ENCODE measurements around the gene ST6GALNAC3.

The ST6GALNAC3 gene

DNA sequence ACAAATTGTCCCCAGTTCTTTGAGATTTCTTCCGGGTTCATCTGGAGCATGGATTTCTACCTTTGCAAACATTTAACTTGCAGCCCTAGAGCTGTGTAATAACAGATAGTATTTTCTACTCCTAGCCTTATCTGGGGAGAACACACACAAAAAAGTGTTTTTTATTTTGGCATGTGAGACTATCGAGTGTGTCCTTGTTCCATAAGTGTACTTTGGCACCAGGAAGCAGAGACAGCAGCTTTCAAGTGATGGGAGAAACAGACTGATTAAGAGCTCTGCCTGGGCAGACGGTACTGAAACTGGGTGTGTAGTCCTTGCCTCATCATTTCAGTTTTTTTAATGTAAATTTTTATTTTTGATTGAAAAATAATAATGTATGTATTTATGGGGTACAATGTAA lies 297.4 kb downstream of the ST6GALNAC3 start:
- DNase-seq, result no peak

DNA sequence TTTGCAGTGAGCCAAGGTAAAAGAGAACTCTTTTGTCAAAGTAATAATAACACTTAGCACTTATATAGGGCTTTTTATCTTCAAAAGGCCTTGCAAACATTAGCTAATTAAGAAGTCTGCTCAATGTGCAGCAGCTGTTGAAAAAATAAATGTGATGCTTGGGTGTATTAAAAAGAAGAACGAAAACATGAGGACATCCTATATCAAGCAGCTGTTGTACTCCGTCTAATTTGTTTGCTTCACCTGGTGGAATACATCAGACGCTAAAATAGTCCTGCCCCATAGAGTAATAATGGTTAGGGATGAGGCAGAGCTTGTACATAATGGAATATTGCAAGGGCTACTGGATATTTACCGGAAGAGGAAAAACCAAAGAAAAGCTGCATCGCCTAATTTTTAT lies 299.5 kb downstream of the ST6GALNAC3 start:
- no peak for DNase-seq

DNA sequence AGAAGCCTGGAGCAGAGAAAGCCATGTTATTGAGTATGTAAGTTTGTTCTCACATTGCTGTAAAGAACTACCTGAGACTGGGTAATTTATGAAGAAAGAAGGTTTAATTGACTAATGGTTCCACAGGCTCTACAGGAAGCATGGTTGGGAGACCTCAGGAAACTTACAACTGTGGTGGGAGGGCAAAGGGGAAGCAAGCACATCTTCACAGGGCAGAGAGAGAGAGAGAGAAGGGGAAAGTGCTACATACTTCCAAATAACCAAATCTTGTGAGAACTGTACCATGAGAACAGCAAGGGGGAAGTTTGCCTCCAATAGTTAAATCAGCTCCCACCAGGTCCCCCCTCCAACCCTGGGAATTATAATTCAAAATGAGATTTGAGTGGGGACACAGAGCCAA lies 302.7 kb downstream of the ST6GALNAC3 start:
- no peak for DNase-seq

DNA sequence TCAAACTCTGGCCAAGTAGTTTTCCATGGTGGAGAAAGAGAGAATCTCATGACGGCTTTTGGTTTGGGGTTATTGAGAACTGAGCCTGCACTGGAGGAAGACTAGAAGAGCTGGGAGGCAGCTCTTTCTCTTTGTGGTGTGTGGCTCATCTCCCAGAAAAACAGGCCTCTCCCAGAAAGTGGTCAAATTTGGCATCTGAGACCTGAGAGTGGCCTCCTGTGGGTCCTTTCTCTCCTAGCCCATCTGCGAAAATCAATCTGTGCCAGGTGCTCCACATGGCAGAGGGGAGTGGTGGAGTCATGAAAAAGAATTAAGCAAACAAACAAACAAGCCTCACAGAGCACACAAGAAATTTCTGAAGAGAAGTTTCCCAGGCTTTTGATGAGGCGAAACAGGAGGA lies 305.0 kb downstream of the ST6GALNAC3 start:
- DNase-seq, result no peak

DNA sequence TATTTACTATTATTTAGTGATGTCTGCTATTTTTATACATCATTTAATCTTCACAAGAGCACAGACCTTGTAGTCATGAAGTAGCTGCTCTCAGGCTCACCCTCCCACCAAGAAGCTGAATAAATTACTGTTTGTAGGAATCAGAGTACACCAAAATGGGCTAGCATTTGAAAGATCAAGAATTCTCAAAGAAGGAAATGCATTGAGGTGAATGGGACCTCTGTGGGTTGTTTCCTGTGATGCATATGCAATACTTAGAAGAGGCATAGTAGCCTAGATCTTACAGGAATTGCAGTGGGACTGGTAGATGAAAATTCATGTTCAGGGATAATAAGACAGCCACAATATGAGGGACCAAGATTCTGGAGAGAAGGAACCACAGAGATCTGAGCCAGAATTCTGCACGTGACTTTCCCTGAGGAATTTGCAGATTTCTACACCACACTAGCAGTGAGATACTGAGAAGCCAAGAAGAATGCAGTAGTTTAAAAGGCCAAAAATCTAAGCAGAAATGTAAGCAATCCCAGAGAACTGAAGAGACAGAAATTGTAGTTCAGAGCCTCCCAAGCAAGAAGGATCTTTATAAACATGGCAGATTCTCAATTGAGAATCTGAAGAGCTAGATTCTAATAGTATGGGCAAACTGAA lies 307.0 kb downstream of the ST6GALNAC3 start:
- peak; percentile 7 for DNase-seq

DNA sequence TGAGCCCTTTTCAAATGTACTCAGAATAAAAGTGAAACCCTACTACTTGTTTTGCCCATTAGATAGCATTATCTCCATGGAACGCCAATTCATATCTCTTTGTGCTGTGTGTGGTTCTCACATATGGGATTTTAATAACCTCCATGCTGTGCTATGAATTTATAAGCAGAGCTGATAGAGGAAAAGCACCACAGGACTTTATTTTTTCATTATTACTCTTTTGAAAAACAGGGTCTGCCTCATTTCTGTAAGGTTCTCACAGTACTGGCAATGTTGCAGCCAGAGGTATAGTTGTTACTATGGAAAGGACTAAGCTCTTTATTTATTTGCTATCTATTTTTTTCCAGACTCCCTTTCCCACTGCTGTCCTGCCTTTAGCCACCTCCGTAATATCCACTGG lies 313.7 kb downstream of the ST6GALNAC3 start:
- DNase-seq, result no peak

DNA sequence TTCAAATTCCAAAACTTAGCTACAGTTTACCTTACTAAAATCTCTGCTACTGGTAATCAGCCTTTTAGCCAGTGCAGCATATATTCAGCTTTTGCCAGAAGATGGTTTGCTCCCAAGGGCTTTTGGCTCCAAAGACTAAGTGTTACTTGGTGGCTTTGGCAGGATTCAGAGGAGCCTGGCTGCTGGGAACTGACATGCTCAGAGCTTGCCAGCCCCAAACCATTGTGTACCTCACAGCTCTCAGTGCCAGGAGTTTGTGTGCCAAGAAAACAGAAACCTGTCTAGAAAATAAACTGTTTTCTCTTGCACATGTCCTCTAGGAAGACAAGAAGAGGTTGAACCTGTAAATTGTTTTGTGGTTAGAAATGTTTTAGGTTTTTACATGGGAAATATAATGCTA lies 315.9 kb downstream of the ST6GALNAC3 start:
- DNase-seq, result no peak

DNA sequence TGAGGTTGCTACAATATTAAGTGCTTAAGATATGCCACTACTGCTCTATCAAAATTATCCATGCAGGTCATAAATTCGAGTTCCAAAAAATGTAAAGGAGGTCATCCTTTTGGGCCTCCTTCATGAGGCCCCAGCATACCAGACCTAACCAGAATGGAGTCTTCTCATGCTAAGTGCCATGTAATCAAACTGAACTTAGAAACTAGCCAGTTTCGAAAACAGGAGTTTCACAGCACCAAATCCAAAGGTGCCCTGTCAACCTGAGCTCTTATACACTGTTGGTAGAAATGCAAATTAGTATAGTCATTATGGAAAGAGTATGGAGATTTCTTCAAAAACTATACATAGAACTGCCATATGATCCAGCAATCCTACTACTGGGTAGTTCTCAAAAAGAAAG lies 320.5 kb downstream of the ST6GALNAC3 start:
- DNase-seq, result no peak

DNA sequence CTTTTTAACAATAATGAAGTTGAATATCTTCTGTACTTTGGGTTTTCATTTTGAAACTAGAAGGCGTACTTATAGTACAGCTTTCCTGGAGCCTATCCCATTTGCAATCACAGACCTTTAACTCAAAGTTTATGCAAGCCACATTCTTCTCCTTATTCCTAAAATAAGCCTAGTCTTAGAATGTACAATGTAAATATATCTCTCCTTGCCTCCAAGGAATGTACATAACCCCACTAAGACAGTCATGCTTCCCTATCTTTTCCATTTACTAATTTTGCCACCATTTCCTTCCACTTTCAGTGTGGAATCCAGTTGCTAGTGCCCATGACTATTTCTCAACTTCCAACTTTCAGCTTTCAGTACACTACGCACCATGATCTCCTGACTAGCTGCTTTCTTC lies 327.6 kb downstream of the ST6GALNAC3 start:
- DNase-seq, result no peak

DNA sequence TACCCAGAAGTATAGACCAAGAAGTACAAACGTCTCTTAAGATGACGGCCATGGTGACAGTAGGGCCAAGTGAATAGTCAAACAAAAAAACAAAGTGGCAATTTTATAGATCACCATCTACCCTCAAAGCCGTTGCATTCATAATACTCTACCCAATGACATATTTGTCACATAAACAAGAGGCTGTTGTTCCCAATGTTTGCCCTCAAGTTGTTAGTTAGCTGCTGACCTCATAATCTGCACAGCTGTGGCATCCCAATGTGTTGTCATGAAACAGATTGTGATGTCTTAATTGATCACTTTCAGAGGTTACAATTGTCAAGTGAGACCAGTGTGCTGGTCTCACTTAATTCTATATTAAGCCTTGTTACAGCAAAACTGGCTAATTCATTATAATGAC lies 333.8 kb downstream of the ST6GALNAC3 start:
- DNase-seq, result no peak

DNA sequence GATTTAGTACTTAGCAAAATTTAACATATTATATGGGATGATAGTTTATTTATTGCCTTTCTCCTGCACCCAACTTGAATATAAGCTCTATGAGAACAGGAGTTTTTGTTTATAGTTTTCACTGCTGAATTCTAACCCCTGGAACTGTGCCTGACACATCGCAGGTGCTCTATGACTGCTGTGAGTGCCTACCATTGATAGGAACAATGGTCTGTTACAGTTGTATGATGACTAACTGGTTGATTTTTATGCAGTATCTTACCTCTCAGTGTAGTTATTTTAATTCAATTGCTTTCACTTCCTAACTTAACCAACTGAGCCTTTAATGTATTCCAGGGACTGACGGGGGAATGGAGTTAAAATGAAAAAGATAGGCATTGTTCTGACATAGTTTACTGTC lies 336.0 kb downstream of the ST6GALNAC3 start:
- no peak for DNase-seq

DNA sequence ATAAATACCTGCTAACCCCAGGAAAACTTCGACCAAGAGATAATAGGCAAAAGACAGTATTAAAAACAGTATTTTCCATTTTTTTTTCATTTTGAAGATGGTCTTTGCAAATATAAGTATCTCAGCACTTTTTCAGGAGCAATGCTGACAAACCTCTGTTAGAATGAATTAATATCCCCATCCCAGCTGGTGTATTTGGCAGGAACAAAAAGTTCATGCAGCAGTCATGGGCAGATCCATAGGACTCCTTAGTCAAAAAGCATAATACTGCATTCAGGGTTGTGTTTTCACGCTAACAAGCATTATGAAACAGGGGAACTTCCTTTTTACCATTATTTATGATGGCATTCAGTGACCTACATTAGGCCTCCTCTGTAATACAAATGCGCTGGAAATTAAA lies 344.0 kb downstream of the ST6GALNAC3 start:
- DNase-seq, result no peak

DNA sequence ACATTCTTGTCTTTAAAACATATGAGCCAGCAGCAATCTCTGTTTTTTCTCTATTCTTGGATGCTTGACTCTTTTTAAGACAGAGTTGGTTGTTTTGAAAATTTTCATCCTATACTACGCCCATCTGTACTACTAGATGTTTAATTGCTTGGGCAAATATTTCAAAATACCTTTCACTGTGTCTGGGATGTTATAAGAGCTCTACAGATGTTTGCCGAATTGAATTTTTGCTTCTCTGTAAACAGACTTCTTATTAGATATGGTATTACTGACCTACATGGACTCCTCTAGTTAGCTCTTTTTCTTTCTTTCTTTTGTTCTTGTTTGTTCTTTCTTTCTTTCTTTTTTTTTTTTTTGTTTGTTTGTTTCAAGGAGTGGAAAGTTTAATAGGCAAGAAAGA lies 345.1 kb downstream of the ST6GALNAC3 start:
- DNase-seq, result no peak

DNA sequence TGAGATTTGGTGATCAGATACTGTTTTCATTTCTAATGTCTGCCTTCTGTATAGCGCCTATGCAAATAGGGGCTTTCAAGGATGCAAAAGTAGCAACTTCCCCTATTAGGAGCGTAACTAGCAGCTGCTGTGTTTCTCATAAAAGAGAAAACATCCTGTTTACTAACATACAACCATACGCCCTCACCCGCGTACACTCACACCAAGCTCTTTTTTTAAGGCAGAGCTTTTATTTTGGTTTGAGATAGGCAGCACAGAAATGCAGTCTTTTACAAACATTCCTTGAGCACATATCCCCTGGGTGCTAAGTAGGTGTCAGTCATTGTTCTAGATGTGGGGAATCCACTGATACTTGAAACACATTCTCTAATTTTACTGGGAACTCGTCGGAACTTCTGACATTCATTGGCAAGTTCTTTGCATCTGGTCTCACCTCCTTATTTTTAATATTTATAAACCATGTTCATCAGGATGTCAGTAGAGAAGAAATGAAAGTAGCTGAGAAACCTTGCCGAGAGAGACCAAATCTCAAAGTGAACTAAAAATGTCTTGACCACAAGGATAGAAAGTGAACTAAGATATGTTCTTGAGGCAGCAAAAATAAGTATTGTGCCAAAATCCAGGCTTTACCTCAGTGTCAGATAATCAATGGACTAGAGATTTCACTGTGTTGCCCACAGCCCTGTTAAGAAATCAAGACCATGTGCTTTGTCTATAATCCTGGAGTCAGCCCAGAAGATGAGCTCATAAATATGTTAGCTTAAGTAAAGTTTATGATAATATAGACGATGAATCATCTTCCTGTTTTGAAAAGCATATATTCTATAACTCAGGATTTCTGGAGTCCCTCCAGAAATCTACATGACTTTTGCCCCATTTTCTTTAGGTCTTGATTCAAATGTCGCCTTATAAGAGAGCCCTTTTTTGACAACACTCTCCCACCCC lies 350.9 kb downstream of the ST6GALNAC3 start:
- peak; percentile 90 for DNase-seq

DNA sequence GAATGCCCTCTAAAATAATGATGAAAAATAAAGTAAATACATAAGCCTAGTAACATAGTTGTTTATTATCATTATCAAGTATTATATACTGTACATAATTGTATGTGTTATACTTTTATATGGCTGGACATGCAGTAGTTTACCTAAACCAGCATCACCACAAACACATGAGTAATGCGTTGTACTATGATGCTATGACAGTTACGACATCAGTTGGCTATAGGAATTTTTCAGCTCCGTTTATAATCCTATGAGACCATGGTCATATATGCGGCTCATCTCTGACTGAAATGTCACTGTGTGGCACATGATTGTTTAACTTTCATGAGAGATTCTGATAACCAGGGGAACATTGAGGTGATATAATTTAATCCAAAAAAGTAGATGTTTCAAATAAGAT lies 352.1 kb downstream of the ST6GALNAC3 start:
- peak; percentile 42 for DNase-seq

DNA sequence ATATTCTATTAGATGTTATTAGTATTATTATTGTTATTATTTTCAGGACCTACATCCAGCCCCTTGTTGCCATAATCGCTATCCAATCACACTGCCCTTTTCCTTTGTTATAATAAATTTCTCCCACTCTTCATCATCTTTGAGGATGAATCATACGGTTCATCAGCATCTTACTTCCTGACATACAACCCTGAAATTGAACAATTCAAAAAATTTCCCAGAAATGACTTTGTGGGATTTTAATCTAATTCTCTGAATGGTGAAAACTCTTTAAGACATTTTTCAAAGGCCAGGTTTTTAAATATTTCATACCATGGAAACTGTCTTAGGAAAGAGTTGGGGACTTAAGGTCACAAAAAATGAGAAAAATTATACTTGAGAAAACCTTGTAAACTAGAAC lies 353.5 kb downstream of the ST6GALNAC3 start:
- DNase-seq, result peak; percentile 40

DNA sequence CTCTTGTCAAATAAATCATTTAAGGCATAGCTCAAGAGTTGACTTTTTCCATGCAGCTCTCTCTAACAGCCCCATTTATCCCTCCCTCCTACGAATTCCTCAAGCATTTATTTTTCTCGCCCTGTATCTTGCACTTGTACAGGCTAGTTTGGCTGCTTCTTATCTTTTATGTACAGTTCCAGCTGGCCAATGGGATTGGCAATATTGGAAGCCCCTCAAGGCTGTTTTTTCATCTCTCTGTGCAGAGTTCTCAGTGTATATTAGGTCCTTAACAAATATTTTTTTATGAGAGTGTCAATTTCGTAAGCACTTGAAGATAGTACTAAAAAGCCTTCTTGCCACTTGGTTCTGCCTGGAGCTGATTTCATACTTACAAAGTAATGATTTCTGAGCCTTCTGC lies 356.0 kb downstream of the ST6GALNAC3 start:
- no peak for DNase-seq

DNA sequence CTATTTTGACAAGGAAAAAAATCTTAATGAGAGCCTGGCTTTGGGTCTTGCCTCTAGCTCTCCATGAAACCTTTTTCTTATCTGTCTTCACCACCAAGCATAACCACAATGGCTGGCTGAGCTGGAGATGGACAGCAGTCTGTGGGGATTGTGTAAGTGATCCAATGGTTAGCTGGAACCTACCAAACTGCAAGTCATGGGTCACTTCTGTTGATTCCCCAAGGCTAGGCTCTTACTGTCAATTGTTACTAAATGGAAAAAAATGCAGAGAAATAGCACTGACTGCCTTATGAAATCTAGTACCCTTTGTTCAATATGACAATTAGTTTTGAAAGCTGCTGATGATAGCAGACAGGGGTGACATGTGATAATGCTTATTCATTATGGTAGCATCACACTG lies 359.0 kb downstream of the ST6GALNAC3 start:
- DNase-seq, result peak; percentile 6

DNA sequence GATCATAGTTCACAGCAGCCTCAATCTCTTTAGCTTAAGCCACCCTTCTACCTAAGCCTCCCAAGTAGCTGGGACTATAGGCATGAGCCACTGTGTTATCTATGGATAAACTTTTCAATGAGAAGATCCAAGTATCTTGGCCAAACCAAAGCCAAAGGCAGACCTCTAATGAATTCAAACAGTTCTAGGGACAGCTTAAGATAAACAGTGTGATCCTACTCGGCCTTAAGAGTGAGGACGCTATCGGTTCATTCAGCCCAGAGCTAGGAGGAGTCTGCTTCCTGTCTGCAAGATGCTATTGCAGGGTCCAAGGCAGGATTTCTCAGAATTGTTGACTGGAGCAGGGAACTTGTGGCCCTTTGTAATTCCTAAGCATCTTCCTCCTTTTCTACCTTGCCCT lies 368.7 kb downstream of the ST6GALNAC3 start:
- no peak for DNase-seq

DNA sequence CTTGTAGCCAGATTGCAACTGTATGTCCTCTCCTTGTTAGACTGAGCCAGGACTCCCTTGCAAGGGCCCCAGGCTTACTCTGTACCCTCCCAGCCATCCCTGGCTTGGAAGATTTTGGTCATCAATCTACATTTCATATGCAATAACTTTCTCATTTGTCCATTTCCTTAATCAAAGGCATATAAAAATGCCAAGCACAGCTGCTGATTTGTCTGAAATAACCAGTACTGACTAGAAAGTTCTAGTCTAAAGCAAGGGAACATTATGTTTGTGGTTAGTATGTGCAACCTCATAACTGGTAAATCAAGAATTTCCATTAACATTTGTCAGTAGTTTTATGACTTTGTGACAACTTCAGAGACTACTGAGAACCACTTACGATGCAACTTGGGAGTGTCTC lies 370.2 kb downstream of the ST6GALNAC3 start:
- DNase-seq, result peak; percentile 33

DNA sequence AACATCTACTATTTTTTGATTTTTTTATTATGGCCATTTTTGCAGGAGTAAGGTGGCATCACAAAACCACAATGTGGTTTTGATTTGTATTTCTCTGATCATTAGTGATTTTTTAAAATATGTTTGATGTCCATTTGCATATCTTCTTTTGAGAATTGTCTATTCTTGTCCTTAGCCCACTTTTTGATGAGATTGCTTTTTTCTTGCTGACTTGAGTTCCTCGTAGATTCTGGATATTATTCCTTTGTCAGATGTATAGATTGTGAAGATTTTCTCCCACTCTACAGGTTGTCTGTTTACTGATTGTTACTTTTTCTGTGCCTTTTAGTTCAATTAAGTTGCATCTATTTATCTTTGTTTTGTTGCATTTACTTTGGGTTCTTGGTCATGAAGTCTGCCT lies 375.7 kb downstream of the ST6GALNAC3 start:
- no peak for DNase-seq

DNA sequence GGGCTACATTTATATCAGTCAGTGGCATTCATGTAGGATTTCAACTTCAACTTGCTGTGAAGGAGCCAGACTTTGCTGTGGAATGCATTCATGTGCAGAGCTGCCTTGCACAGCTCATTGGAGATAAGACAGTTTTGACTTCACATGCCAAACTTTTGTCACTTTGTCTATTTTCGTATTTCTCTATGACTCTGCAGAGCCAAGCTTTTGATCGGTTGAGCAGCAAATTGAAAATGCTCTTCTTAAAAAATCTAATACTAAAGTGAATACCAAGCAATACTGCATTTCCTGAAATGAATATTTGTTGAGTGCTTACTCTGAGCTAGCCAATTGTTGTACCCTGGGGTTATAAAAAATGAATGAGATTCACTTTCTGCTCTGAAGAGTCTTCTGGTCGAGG lies 388.7 kb downstream of the ST6GALNAC3 start:
- no peak for DNase-seq

DNA sequence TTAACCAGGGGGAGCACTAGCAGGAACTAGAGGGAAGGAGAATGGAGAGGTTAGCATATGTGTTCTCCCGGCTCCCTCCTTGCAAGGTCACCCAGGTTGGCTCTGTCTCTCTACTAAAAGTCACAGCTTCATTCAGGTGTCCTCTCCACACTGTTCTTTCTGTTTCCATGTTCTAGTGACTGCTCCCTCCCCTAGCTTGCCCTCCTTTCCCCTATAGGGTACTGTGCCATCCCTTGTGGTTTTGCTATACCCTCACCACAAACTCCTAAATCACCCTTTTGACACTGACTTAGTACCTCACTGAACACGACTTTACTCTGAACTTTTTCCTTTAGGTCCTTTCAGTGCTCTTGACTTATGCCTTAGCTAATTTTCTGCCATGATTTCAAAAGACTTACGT lies 389.3 kb downstream of the ST6GALNAC3 start:
- no peak for DNase-seq

DNA sequence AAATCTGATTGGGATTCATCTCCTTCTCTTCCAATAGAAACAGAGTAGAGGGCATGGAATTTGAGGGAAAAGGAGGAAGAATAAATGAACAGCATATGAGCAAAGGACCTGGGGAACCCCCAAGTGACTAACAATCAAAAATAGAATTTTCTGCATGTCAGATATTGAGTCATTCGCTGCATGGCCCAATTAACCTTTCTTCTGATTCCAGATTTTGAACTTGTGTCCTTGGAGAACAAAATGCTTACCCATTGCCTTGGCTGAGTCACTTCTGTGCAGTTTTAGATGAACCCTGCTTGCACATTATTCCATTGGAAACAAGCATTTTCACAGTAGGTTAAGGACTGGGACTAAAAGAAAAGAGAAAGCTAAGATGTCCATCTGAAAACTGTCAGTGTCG lies 390.5 kb downstream of the ST6GALNAC3 start:
- peak; percentile 70 for DNase-seq

DNA sequence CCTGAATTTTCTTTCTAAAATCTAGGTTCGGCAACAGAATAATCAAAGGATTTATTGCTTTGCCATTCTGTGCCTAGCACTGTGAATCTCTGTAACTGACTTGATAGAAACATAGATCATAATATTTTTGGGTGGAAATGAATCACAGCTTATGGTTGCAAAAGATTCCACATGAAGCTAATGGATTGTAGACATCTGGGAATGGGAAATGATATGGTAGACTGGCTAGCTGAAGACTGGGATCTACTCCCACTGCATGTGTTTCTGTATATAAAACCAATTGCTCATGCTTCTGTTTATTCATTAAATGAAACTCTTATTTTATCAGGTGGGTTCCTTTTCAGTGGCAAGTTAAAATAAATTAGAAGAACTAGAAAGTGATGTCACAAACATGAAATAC lies 395.6 kb downstream of the ST6GALNAC3 start:
- DNase-seq, result no peak

All from fibroblast of skin of right quadriceps (primary cell).